Measurements from ENCODE around the gene PPIE.

DNA sequence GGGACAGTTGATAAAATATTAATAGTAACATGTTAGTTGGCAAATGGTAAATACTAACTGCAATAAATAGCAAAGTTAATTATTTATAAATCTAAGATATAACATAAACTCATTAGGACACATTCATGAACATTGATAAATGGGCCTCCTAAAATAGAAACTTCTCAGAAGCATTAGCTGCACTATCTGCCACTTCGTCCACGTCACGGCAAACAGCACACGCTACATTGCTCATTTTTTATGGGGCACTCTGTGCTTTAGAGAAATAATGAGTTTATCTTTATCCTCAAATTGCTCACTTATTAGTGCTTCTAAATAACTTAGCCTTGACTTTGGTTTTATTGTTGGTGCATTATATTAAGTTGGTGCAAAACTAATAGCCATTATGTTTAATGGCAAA lies 31.2 kb upstream of the PPIE start:
- TF ChIP-seq, protein P1, sequence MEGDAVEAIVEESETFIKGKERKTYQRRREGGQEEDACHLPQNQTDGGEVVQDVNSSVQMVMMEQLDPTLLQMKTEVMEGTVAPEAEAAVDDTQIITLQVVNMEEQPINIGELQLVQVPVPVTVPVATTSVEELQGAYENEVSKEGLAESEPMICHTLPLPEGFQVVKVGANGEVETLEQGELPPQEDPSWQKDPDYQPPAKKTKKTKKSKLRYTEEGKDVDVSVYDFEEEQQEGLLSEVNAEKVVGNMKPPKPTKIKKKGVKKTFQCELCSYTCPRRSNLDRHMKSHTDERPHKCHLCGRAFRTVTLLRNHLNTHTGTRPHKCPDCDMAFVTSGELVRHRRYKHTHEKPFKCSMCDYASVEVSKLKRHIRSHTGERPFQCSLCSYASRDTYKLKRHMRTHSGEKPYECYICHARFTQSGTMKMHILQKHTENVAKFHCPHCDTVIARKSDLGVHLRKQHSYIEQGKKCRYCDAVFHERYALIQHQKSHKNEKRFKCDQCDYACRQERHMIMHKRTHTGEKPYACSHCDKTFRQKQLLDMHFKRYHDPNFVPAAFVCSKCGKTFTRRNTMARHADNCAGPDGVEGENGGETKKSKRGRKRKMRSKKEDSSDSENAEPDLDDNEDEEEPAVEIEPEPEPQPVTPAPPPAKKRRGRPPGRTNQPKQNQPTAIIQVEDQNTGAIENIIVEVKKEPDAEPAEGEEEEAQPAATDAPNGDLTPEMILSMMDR (IDR thresholded peaks at IDR 0.05), result no peak
- TF ChIP-seq ZFX (IDR thresholded peaks at IDR 0.05; ENCODE audit: borderline replicate concordance), result no peak

Data from 22Rv1 (cell line).